ENCODE measurements around the gene FRMPD3. TPM values are rescaled to one million over a fixed set of nuclear protein-coding genes. Genes with fewer than 3 reads are reported as not detected.

FRMPD3 gene
- total and polyA plus RNA-seq, 2 of the 8 experiments (the other 6 are each of a cell fraction or from before 2014, with no cell fraction given) = 0.38 to 0.56 TPM

DNA sequence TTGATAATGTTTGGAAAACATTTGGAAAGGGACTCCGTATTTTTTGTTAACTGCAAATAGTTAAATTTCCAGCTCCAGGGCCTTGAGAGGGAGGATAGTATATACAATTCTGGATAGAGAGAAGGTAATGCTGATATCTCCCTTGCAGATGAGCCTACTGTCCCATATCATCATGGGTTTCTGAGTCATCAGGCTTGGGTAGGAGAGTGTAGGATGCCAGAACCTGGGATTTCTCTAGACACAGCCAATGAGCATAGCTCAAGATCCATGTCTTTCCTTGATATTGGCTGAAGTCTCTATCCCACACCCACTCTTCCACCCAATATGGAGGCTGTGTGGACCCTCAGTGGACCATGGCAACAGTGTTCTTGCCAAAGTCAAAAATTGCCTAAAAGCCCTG, 7.8 kb downstream of the FRMPD3 start (continued):
- TF ChIP-seq, protein P1, sequence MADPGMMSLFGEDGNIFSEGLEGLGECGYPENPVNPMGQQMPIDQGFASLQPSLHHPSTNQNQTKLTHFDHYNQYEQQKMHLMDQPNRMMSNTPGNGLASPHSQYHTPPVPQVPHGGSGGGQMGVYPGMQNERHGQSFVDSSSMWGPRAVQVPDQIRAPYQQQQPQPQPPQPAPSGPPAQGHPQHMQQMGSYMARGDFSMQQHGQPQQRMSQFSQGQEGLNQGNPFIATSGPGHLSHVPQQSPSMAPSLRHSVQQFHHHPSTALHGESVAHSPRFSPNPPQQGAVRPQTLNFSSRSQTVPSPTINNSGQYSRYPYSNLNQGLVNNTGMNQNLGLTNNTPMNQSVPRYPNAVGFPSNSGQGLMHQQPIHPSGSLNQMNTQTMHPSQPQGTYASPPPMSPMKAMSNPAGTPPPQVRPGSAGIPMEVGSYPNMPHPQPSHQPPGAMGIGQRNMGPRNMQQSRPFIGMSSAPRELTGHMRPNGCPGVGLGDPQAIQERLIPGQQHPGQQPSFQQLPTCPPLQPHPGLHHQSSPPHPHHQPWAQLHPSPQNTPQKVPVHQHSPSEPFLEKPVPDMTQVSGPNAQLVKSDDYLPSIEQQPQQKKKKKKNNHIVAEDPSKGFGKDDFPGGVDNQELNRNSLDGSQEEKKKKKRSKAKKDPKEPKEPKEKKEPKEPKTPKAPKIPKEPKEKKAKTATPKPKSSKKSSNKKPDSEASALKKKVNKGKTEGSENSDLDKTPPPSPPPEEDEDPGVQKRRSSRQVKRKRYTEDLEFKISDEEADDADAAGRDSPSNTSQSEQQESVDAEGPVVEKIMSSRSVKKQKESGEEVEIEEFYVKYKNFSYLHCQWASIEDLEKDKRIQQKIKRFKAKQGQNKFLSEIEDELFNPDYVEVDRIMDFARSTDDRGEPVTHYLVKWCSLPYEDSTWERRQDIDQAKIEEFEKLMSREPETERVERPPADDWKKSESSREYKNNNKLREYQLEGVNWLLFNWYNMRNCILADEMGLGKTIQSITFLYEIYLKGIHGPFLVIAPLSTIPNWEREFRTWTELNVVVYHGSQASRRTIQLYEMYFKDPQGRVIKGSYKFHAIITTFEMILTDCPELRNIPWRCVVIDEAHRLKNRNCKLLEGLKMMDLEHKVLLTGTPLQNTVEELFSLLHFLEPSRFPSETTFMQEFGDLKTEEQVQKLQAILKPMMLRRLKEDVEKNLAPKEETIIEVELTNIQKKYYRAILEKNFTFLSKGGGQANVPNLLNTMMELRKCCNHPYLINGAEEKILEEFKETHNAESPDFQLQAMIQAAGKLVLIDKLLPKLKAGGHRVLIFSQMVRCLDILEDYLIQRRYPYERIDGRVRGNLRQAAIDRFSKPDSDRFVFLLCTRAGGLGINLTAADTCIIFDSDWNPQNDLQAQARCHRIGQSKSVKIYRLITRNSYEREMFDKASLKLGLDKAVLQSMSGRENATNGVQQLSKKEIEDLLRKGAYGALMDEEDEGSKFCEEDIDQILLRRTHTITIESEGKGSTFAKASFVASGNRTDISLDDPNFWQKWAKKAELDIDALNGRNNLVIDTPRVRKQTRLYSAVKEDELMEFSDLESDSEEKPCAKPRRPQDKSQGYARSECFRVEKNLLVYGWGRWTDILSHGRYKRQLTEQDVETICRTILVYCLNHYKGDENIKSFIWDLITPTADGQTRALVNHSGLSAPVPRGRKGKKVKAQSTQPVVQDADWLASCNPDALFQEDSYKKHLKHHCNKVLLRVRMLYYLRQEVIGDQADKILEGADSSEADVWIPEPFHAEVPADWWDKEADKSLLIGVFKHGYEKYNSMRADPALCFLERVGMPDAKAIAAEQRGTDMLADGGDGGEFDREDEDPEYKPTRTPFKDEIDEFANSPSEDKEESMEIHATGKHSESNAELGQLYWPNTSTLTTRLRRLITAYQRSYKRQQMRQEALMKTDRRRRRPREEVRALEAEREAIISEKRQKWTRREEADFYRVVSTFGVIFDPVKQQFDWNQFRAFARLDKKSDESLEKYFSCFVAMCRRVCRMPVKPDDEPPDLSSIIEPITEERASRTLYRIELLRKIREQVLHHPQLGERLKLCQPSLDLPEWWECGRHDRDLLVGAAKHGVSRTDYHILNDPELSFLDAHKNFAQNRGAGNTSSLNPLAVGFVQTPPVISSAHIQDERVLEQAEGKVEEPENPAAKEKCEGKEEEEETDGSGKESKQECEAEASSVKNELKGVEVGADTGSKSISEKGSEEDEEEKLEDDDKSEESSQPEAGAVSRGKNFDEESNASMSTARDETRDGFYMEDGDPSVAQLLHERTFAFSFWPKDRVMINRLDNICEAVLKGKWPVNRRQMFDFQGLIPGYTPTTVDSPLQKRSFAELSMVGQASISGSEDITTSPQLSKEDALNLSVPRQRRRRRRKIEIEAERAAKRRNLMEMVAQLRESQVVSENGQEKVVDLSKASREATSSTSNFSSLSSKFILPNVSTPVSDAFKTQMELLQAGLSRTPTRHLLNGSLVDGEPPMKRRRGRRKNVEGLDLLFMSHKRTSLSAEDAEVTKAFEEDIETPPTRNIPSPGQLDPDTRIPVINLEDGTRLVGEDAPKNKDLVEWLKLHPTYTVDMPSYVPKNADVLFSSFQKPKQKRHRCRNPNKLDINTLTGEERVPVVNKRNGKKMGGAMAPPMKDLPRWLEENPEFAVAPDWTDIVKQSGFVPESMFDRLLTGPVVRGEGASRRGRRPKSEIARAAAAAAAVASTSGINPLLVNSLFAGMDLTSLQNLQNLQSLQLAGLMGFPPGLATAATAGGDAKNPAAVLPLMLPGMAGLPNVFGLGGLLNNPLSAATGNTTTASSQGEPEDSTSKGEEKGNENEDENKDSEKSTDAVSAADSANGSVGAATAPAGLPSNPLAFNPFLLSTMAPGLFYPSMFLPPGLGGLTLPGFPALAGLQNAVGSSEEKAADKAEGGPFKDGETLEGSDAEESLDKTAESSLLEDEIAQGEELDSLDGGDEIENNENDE (IDR thresholded peaks at IDR 0.05; ENCODE audit: insufficient replicate concordance, low read length) = no peak
- no peak for TF ChIP-seq SUZ12 (IDR thresholded peaks at IDR 0.05; ENCODE audit: low read length)
- TF ChIP-seq, protein P2, sequence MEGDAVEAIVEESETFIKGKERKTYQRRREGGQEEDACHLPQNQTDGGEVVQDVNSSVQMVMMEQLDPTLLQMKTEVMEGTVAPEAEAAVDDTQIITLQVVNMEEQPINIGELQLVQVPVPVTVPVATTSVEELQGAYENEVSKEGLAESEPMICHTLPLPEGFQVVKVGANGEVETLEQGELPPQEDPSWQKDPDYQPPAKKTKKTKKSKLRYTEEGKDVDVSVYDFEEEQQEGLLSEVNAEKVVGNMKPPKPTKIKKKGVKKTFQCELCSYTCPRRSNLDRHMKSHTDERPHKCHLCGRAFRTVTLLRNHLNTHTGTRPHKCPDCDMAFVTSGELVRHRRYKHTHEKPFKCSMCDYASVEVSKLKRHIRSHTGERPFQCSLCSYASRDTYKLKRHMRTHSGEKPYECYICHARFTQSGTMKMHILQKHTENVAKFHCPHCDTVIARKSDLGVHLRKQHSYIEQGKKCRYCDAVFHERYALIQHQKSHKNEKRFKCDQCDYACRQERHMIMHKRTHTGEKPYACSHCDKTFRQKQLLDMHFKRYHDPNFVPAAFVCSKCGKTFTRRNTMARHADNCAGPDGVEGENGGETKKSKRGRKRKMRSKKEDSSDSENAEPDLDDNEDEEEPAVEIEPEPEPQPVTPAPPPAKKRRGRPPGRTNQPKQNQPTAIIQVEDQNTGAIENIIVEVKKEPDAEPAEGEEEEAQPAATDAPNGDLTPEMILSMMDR (IDR thresholded peaks at IDR 0.05; ENCODE audit: control extremely low read depth in 1 of 3, insufficient read depth in 1 of 3, low read depth in 1 of 3, low read length in 3 of 3) = no peak
- no peak for TF ChIP-seq JUND (IDR thresholded peaks at IDR 0.05; ENCODE audit: low read length)
- no peak for TF ChIP-seq NRF1 (IDR thresholded peaks at IDR 0.05; ENCODE audit: low read depth, low read length)
